Stomach smooth muscle (tissue), 2 donors: ENCODE measurements around the gene SMTNL1.
A peak's percentile ranks its signal among the peaks of the same experiment; 100 is the strongest.

Experiments used
- H3K27ac ChIP-seq: one replicate; pipeline ENCODE4 v1.7.0; 2013; ENCODE audit warnings: mild to moderate bottlenecking, low read length, inconsistent platforms
- H3K27me3 ChIP-seq, 2 donors: one replicate each; pipeline ENCODE4 v1.7.0; 2013; ENCODE audit warnings: low read length in 2 of 2; ENCODE audit not compliant: insufficient read depth in 2 of 2, control insufficient read depth in 1 of 2
- H3K36me3 ChIP-seq, 2 donors: one replicate each; pipeline ENCODE4 v1.7.0; 2013; ENCODE audit warnings: low read length in 2 of 2; ENCODE audit not compliant: control insufficient read depth in 2 of 2, insufficient read depth in 2 of 2
- H3K4me1 ChIP-seq: one replicate; pipeline ENCODE4 v1.7.0; 2013; ENCODE audit warnings: low read length; ENCODE audit not compliant: control insufficient read depth, insufficient read depth
- H3K4me3 ChIP-seq, 2 donors: one replicate each; pipeline ENCODE4 v1.7.0; 2013; ENCODE audit warnings: low read length in 2 of 2
- H3K9ac ChIP-seq, 2 donors: one replicate each; pipeline ENCODE4 v1.7.0; 2013; ENCODE audit warnings: low read length in 2 of 2, mild to moderate bottlenecking in 1 of 2
- H3K9me3 ChIP-seq, 2 donors: one replicate each; pipeline ENCODE4 v1.7.0; 2013; ENCODE audit warnings: low read length in 2 of 2; ENCODE audit not compliant: control insufficient read depth in 2 of 2
- donor health status: healthy.
- donor health status: Pancreatic carcinoma.

SMTNL1 gene

GRCh38 chr11:57499413-57499982 is 37.9 kb upstream of the SMTNL1 start:
- Histone ChIP-seq H3K4me3 (peak overlapping the region; percentile 15 to 72), H3K27ac (peak overlapping the region; percentile 69), H3K9me3 (no peaks in the 10 kb centered on the region), H3K27me3 (no peaks in the 10 kb centered on the region), H3K4me1 (peaks cover 27% of the 10 kb centered on the region), H3K9ac (peak overlapping the region; percentile 47 to 71), H3K36me3 (peaks cover 5 to 7% of the 10 kb centered on the region in 2 donors)

GRCh38 chr11:57499983-57500461 is 37.4 kb upstream of the SMTNL1 start:
- Histone ChIP-seq H3K27ac (peak overlapping the region; percentile 69), H3K4me3 (peak overlapping the region; percentile 15 to 72), H3K9me3 (no peaks in the 10 kb centered on the region), H3K27me3 (no peaks in the 10 kb centered on the region), H3K4me1 (peaks cover 27% of the 10 kb centered on the region), H3K36me3 (peaks cover 7 to 11% of the 10 kb centered on the region in 2 donors), H3K9ac (peak overlapping the region; percentile 5 to 71)

- Histone ChIP-seq H3K27ac (peak overlapping the region; percentile 69), H3K27me3 (no peaks in the 10 kb centered on the region), H3K9me3 (no peaks in the 10 kb centered on the region), H3K9ac (no peak overlapping the region), H3K4me3 (no peak overlapping the region), H3K36me3 (peaks cover 7 to 12% of the 10 kb centered on the region in 2 donors), H3K4me1 (peaks cover 27% of the 10 kb centered on the region)
Observed at GRCh38 chr11:57500515-57500914, 36.9 kb upstream of the SMTNL1 start.

GRCh38 chr11:57500926-57501325 is 36.5 kb upstream of the SMTNL1 start:
- H3K36me3 ChIP-seq, result peaks cover 3 to 12% of the 10 kb centered on the region in 2 donors
- H3K4me3 ChIP-seq, result no peak overlapping the region
- H3K27ac ChIP-seq, result peak overlapping the region; percentile 69
- H3K9me3 ChIP-seq, result no peaks in the 10 kb centered on the region
- H3K9ac ChIP-seq, result no peak overlapping the region
- no peaks in the 10 kb centered on the region for H3K27me3 ChIP-seq
- H3K4me1 ChIP-seq, result peaks cover 27% of the 10 kb centered on the region

- Histone ChIP-seq H3K27me3 (no peaks in the 10 kb centered on the region), H3K9me3 (no peaks in the 10 kb centered on the region), H3K9ac (no peak overlapping the region), H3K4me3 (no peak overlapping the region), H3K27ac (no peak overlapping the region), H3K4me1 (peaks cover 27% of the 10 kb centered on the region), H3K36me3 (peaks cover 3 to 10% of the 10 kb centered on the region in 2 donors)
Observed at GRCh38 chr11:57501953-57502352, 35.4 kb upstream of the SMTNL1 start.

- Histone ChIP-seq H3K4me3 (no peak overlapping the region), H3K4me1 (peaks cover 27% of the 10 kb centered on the region), H3K9me3 (no peaks in the 10 kb centered on the region), H3K27me3 (no peaks in the 10 kb centered on the region), H3K36me3 (peaks cover 3 to 8% of the 10 kb centered on the region in 2 donors), H3K9ac (no peak overlapping the region), H3K27ac (no peak overlapping the region)
Observed at GRCh38 chr11:57502376-57502775, 35.0 kb upstream of the SMTNL1 start.

GRCh38 chr11:57502870-57503269 is 34.5 kb upstream of the SMTNL1 start:
- Histone ChIP-seq H3K4me3 (no peak overlapping the region), H3K9me3 (no peaks in the 10 kb centered on the region), H3K27ac (no peak overlapping the region), H3K36me3 (peaks cover 3 to 8% of the 10 kb centered on the region in 2 donors), H3K9ac (no peak overlapping the region), H3K27me3 (no peaks in the 10 kb centered on the region), H3K4me1 (peaks cover 27% of the 10 kb centered on the region)

- H3K9me3 ChIP-seq, result no peaks in the 10 kb centered on the region
- H3K4me3 ChIP-seq, result no peak overlapping the region
- peaks cover 16% of the 10 kb centered on the region for H3K4me1 ChIP-seq
- peaks cover 3 to 8% of the 10 kb centered on the region in 2 donors for H3K36me3 ChIP-seq
- H3K27ac ChIP-seq, result no peak overlapping the region
- no peaks in the 10 kb centered on the region for H3K27me3 ChIP-seq
- no peak overlapping the region for H3K9ac ChIP-seq
Observed at GRCh38 chr11:57504511-57504910, 32.9 kb upstream of the SMTNL1 start.

- no peak overlapping the region for H3K27ac ChIP-seq
- peaks cover 3 to 8% of the 10 kb centered on the region in 2 donors for H3K36me3 ChIP-seq
- H3K4me1 ChIP-seq, result peaks cover under 1% of the 10 kb centered on the region
- no peak overlapping the region for H3K9ac ChIP-seq
- no peaks in the 10 kb centered on the region for H3K27me3 ChIP-seq
- H3K9me3 ChIP-seq, result no peaks in the 10 kb centered on the region
- no peak overlapping the region for H3K4me3 ChIP-seq
Observed at GRCh38 chr11:57506522-57506921, 30.9 kb upstream of the SMTNL1 start.

GRCh38 chr11:57508341-57509170 is 28.8 kb upstream of the SMTNL1 start:
- H3K27me3 ChIP-seq, result no peaks in the 10 kb centered on the region
- H3K4me3 ChIP-seq, result no peak overlapping the region
- no peaks in the 10 kb centered on the region for H3K9me3 ChIP-seq
- H3K9ac ChIP-seq, result no peak overlapping the region
- H3K27ac ChIP-seq, result no peak overlapping the region
- H3K36me3 ChIP-seq, result peaks cover 3 to 11% of the 10 kb centered on the region in 2 donors
- H3K4me1 ChIP-seq, result peaks cover 5% of the 10 kb centered on the region
